ENCODE results near the gene SEMA5A. TPM values are rescaled to one million over a fixed set of nuclear protein-coding genes. Genes with fewer than 3 reads are reported as not detected.
A peak's percentile ranks its signal among the peaks of the same experiment; 100 is the strongest.

Gene SEMA5A
- total and polyA plus RNA-seq, 2 of the 8 experiments (the other 6 are each of a cell fraction or from before 2014, with no cell fraction given), result 5.3 to 8.9 TPM

- peak; percentile 85 for FAIRE-seq
- peak in 1 of 2 experiments; percentile 53 for DNase-seq (ENCODE audit: low read depth in 1 of 2, low spot score in 2 of 2)
- Histone ChIP-seq H3K18ac (ENCODE audit: extremely low read depth, low read length) (no peak overlapping the region), H2BK15ac (ENCODE audit: low read length) (no peak overlapping the region), H3K27ac (ENCODE audit: low read depth, low read length) (no peak overlapping the region), H3K14ac (ENCODE audit: insufficient read length) (no peak overlapping the region), H4K20me1 (replicated peaks in 1 of 2; ENCODE audit: control insufficient read depth in 1 of 2, insufficient read depth in 2 of 2, low read length in 2 of 2) (no peaks in the 10 kb centered on the region), H3K56ac (replicated peaks; ENCODE audit: insufficient read length, low read depth, low read length) (no peak overlapping the region), H3K4me3 (ENCODE audit: extremely low read depth in 1 of 4, insufficient read depth in 2 of 4, low read depth in 3 of 4, low read length in 4 of 4) (peak overlapping the region in 1 of 4 experiments; percentile 17; a peak in 1 of 8 replicates), H2AK5ac (ENCODE audit: low read depth, low read length) (no peak overlapping the region), H3K79me2 (ENCODE audit: control insufficient read depth in 1 of 2, insufficient read depth in 2 of 2, low read length in 2 of 2) (no peaks in the 10 kb centered on the region), H4K5ac (ENCODE audit: insufficient read length, low read depth, low read length) (no peak overlapping the region), H3K9me3 (ENCODE audit: insufficient read depth in 2 of 2, low read depth in 1 of 2, low read length in 1 of 2) (no peaks in the 10 kb centered on the region; a peak in 1 of 4 replicates), H3K23ac (ENCODE audit: insufficient read length) (no peak overlapping the region), H3K79me1 (ENCODE audit: low read depth, low read length) (no peaks in the 10 kb centered on the region; the same call in 1 of the 2 replicates), H4K91ac (replicated peaks; ENCODE audit: insufficient read length, low read length) (no peak overlapping the region), H2BK12ac (ENCODE audit: low read depth, low read length) (0 out of 2 replicates have a peak overlapping the region, but pooled peaks have one; percentile 4), H3K4me2 (ENCODE audit: insufficient read depth in 1 of 2, low read depth in 2 of 2, low read length in 2 of 2) (peak overlapping the region; percentile 56 to 83), H2BK120ac (replicated peaks; ENCODE audit: low read depth, low read length) (no peak overlapping the region), H3K27me3 (replicated peaks in 1 of 4; ENCODE audit: control insufficient read depth in 3 of 4, extremely low read depth in 1 of 4, insufficient read depth in 3 of 4, low read length in 3 of 4) (no peaks in the 10 kb centered on the region), H3K4me1 (replicated peaks in 1 of 4; ENCODE audit: control insufficient read depth in 3 of 4, insufficient read depth in 4 of 4, low read length in 3 of 4) (peaks cover 7 to 12% (median 10%) of the 10 kb centered on the region in 4 experiments; a peak in 6 of 7 replicates), H3K23me2 (ENCODE audit: low read depth, low read length) (no peaks in the 10 kb centered on the region), H2BK20ac (ENCODE audit: low read length) (no peak overlapping the region), H3K9ac (replicated peaks in 1 of 4; ENCODE audit: extremely low read depth in 1 of 4, low read depth in 3 of 4, low read length in 3 of 4) (no peak overlapping the region), H2BK5ac (ENCODE audit: low read depth, low read length) (no peak overlapping the region), H3K36me3 (ENCODE audit: control insufficient read depth in 2 of 4, insufficient read depth in 4 of 4, low read length in 3 of 4) (peaks cover 0 to 4% (median 0%) of the 10 kb centered on the region in 4 experiments; a peak in 1 of 8 replicates), H4K8ac (ENCODE audit: extremely low read depth, insufficient read depth, low read length) (no peak overlapping the region), H2AFZ (ENCODE audit: low read length) (no peak overlapping the region), H3K4ac (replicated peaks; ENCODE audit: insufficient read length, low read depth, low read length) (no peak overlapping the region)
- CTCF ChIA-PET (ENCODE audit: partially characterized antibody), result interaction anchor here (0.6 kb wide), 1 partner anchor 31 kb away, joined by 3 read pairs; no protein-coding TSS in a partner anchor
- POLR2A ChIA-PET (ENCODE audit: partially characterized antibody), result no interaction called here
- WGBS, 2 experiments (ENCODE audit: extremely low coverage in 1 of 2, insufficient coverage in 1 of 2, insufficient read length in 1 of 2, insufficient replicate concordance in 2 of 2, low coverage in 1 of 2, low lambda C conversion rate in 2 of 2, missing lambda C conversion rate in 1 of 2), result 63% methylated on average over 7 of the region's 7 CpGs; no CpG with 5 or more reads in 1 of the 2 experiments
- TF ChIP-seq CEBPB (IDR thresholded peaks at IDR 0.05; ENCODE audit: low read depth, low read length) (no peak), SIN3A (conservative IDR thresholded peaks at IDR 0.05 in 1 of 2, IDR thresholded peaks at IDR 0.05 in 1 of 2; ENCODE audit: low read depth in 1 of 2, low read length in 2 of 2) (0 out of 4 replicates have a peak, but pooled peaks of 1 of the 2 experiments have one; percentile 38), SP1 (IDR thresholded peaks at IDR 0.05; ENCODE audit: low read depth, low read length) (peak; percentile 71), TEAD4 (IDR thresholded peaks at IDR 0.05; ENCODE audit: low read depth, low read length) (peak; percentile 62), CHD2 (IDR thresholded peaks at IDR 0.05; ENCODE audit: low read length) (peak; percentile 21; the same call in 1 of the 2 replicates), POLR2AphosphoS5 (IDR thresholded peaks at IDR 0.05; ENCODE audit: low read depth, low read length) (peak; percentile 66), ASH2L (IDR thresholded peaks at IDR 0.05; ENCODE audit: low read length) (peak; percentile 79), NRF1 (IDR thresholded peaks at IDR 0.05; ENCODE audit: low read depth, low read length) (no peak), TCF12 (IDR thresholded peaks at IDR 0.05; ENCODE audit: low read depth, low read length) (peak; percentile 77; the same call in 1 of the 2 replicates)
- TF ChIP-seq, protein P1, sequence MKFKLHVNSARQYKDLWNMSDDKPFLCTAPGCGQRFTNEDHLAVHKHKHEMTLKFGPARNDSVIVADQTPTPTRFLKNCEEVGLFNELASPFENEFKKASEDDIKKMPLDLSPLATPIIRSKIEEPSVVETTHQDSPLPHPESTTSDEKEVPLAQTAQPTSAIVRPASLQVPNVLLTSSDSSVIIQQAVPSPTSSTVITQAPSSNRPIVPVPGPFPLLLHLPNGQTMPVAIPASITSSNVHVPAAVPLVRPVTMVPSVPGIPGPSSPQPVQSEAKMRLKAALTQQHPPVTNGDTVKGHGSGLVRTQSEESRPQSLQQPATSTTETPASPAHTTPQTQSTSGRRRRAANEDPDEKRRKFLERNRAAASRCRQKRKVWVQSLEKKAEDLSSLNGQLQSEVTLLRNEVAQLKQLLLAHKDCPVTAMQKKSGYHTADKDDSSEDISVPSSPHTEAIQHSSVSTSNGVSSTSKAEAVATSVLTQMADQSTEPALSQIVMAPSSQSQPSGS (IDR thresholded peaks at IDR 0.05; ENCODE audit: low read length), result no peak
Measured at GRCh38 chr5:9222054-9222976, 323.6 kb downstream of the SEMA5A start.

Measured in H1 (cell line).